ENCODE results near the gene HHIPL2.
A peak's percentile ranks its signal among the peaks of the same experiment; 100 is the strongest.

Gene HHIPL2

GRCh38 chr1:222547944-222548671 is at the start of gene HHIPL2:
TSS of gene HHIPL2 (minus strand) at chr1:222548104. CDS start at chr1:222548044, 60 bp downstream.
- DNase-seq (ENCODE audit: low read depth in 2 of 2) = no peak

- DNase-seq (ENCODE audit: low read depth in 2 of 2) = no peak
Observed at GRCh38 chr1:222596696-222597095, 48.8 kb upstream of the HHIPL2 start.

- no peak for DNase-seq (ENCODE audit: low read depth in 2 of 2)
Observed at GRCh38 chr1:222594789-222595188, 46.9 kb upstream of the HHIPL2 start.

GRCh38 chr1:222592171-222592570 is 44.3 kb upstream of the HHIPL2 start:
- no peak for DNase-seq (ENCODE audit: low read depth in 2 of 2)

- DNase-seq (ENCODE audit: low read depth in 2 of 2) = peak; percentile 55
Observed at GRCh38 chr1:222589462-222590302, 41.8 kb upstream of the HHIPL2 start, which contains the start of gene TAF1A. TSS of gene TAF1A (minus strand) at chr1:222589933.

- no peak for DNase-seq (ENCODE audit: low read depth in 2 of 2)
Observed at GRCh38 chr1:222588135-222588534, 40.2 kb upstream of the HHIPL2 start.

- DNase-seq (ENCODE audit: low read depth in 2 of 2) = no peak
Observed at GRCh38 chr1:222586842-222587241, 38.9 kb upstream of the HHIPL2 start.

- no peak for DNase-seq (ENCODE audit: low read depth in 2 of 2)
Observed at GRCh38 chr1:222583079-222583478, 35.2 kb upstream of the HHIPL2 start.

GRCh38 chr1:222582099-222582774 is 34.3 kb upstream of the HHIPL2 start:
- no peak for DNase-seq (ENCODE audit: low read depth in 2 of 2)

- no peak for DNase-seq (ENCODE audit: low read depth in 2 of 2)
Observed at GRCh38 chr1:222579316-222579715, 31.4 kb upstream of the HHIPL2 start.

- no peak for DNase-seq (ENCODE audit: low read depth in 2 of 2)
Observed at GRCh38 chr1:222570837-222571236, 22.9 kb upstream of the HHIPL2 start.

GRCh38 chr1:222561656-222562055 is 13.8 kb upstream of the HHIPL2 start:
- DNase-seq (ENCODE audit: low read depth in 2 of 2) = no peak

- no peak for DNase-seq (ENCODE audit: low read depth in 2 of 2)
Observed at GRCh38 chr1:222557574-222557973, 9.7 kb upstream of the HHIPL2 start.

- no peak for DNase-seq (ENCODE audit: low read depth in 2 of 2)
Observed at GRCh38 chr1:222557148-222557547, 9.2 kb upstream of the HHIPL2 start.

- no peak for DNase-seq (ENCODE audit: low read depth in 2 of 2)
Observed at GRCh38 chr1:222555992-222556615, 8.2 kb upstream of the HHIPL2 start.

GRCh38 chr1:222554177-222554576 is 6.3 kb upstream of the HHIPL2 start:
- no peak for DNase-seq (ENCODE audit: low read depth in 2 of 2)

GRCh38 chr1:222552882-222553281 is 5.0 kb upstream of the HHIPL2 start:
- DNase-seq (ENCODE audit: low read depth in 2 of 2) = no peak

- DNase-seq (ENCODE audit: low read depth in 2 of 2) = no peak
Observed at GRCh38 chr1:222547260-222547614, 667 bp downstream of the HHIPL2 start.

- DNase-seq (ENCODE audit: low read depth in 2 of 2) = peak; percentile 49 to 62
Observed at GRCh38 chr1:222546548-222547259, 1.2 kb downstream of the HHIPL2 start.

GRCh38 chr1:222546091-222546490 is 1.8 kb downstream of the HHIPL2 start:
- DNase-seq (ENCODE audit: low read depth in 2 of 2) = no peak

GRCh38 chr1:222543817-222544216 is 4.1 kb downstream of the HHIPL2 start:
- no peak for DNase-seq (ENCODE audit: low read depth in 2 of 2)
